Activated naive CD4-positive, alpha-beta T cell treated with anti-CD3 and anti-CD28 coated beads for 36 hours (primary cell): ENCODE measurements around the gene ZNF273. TPM values are rescaled to one million over a fixed set of nuclear protein-coding genes. Genes with fewer than 3 reads are reported as not detected.

Experiments used
- total RNA-seq, 2 experiments: library from RNA; stranded (reverse); gene quantifications; one replicate each; pipeline ENCODE4 v1.2.3, GENCODE V29; 2021

ZNF273 gene
- total RNA-seq, 2 experiments from 2014 or later: 10.9 to 12.3 TPM

Other genes with a start within 250 kb of the ZNF273 start
- gene ZNF107, start 237.1 kb upstream of the ZNF273 start, total RNA-seq: 1 to 10 TPM; 7.7 to 8.0 TPM
- gene ZNF138, start 108.8 kb upstream of the ZNF273 start, total RNA-seq: 10 to 100 TPM; 10.6 to 10.7 TPM
- 1 to 10 TPM; 1.7 to 1.8 TPM for gene ZNF117, start 87.8 kb downstream of the ZNF273 start, total RNA-seq
- 10 to 100 TPM in 1 of 2 experiments, 1 to 10 TPM in 1; 8.9 to 10.6 TPM for gene ERV3-1, start 103.4 kb downstream of the ZNF273 start, total RNA-seq